Liver (tissue), 9 donors: ENCODE measurements around the gene HOXD9. TPM values are rescaled to one million over a fixed set of nuclear protein-coding genes. Genes with fewer than 3 reads are reported as not detected.

ENCODE experiments used
- DNase-seq: peaks from one replicate; pipeline ENCODE4 v3.0.0-alpha.2; 2017; ENCODE audit warnings: low spot score
- H3K27ac ChIP-seq, 2 donors: one replicate each; pipeline ENCODE4 v1.7.0; 2013; ENCODE audit warnings: inconsistent platforms in 2 of 2, low read length in 2 of 2, control low read depth in 1 of 2, low read depth in 1 of 2, mild to moderate bottlenecking in 1 of 2
- H3K27me3 ChIP-seq, 4 donors: one replicate each; pipeline versions ENCODE4 v1.6.1 to v1.7.0; 2013; ENCODE audit warnings: low read length in 3 of 4, inconsistent platforms in 1 of 4, mild to moderate bottlenecking in 1 of 4, moderate library complexity in 1 of 4; ENCODE audit not compliant: control insufficient read depth in 4 of 4, insufficient read depth in 4 of 4
- H3K36me3 ChIP-seq, 4 donors: one replicate each; pipeline versions ENCODE4 v1.6.1 to v1.7.0; 2013; ENCODE audit warnings: low read length in 3 of 4, mild to moderate bottlenecking in 3 of 4, low read depth in 1 of 4, moderate library complexity in 1 of 4; ENCODE audit not compliant: control insufficient read depth in 4 of 4, insufficient read depth in 3 of 4
- H3K4me1 ChIP-seq, 4 donors: one replicate each; pipeline versions ENCODE4 v1.6.1 to v1.7.0; 2013; ENCODE audit warnings: low read length in 3 of 4, mild to moderate bottlenecking in 3 of 4, moderate library complexity in 1 of 4; ENCODE audit not compliant: control insufficient read depth in 4 of 4, insufficient read depth in 4 of 4
- H3K4me3 ChIP-seq, 3 donors: one replicate each; pipeline versions ENCODE4 v1.6.1 to v1.7.0; 2013; ENCODE audit warnings: low read length in 3 of 3, control low read depth in 1 of 3, low read depth in 1 of 3, mild to moderate bottlenecking in 1 of 3
- H3K9ac ChIP-seq, 2 donors: one replicate each; pipeline ENCODE4 v1.7.0; 2013; ENCODE audit warnings: low read length in 2 of 2, mild to moderate bottlenecking in 2 of 2, moderate library complexity in 2 of 2, control low read depth in 1 of 2, low read depth in 1 of 2
- H3K9me3 ChIP-seq, 4 donors: one replicate each; pipeline versions ENCODE4 v1.6.1 to v1.7.0; 2013; ENCODE audit warnings: low read length in 3 of 4; ENCODE audit not compliant: control insufficient read depth in 4 of 4
- CTCF ChIP-seq: fragments of 150-350 bp; IDR thresholded peaks from 2 replicates; pipeline ENCODE4 v1.5.1; 2017; ENCODE audit warnings: improper control_type of control experiment, low read depth, low read length; ENCODE audit not compliant: missing input control
- EGR1 ChIP-seq, 2 donors: IDR thresholded peaks; 2 replicates each; pipeline ENCODE4 v1.6.1; 2016 to 2018; ENCODE audit warnings: antibody characterized with exemption in 2 of 2, low read depth in 2 of 2
- FOXA1 ChIP-seq: IDR thresholded peaks from 2 replicates; pipeline ENCODE4 v1.6.1; 2016; ENCODE audit warnings: antibody characterized with exemption
- FOXA2 ChIP-seq: IDR thresholded peaks from 2 replicates; pipeline ENCODE4 v1.6.1; 2016; ENCODE audit warnings: antibody characterized with exemption
- GABPA ChIP-seq, 2 donors: IDR thresholded peaks in 1 of 2; conservative IDR thresholded peaks in 1 of 2; 2 replicates each; pipeline ENCODE4 v1.6.1; 2016; ENCODE audit warnings: antibody characterized with exemption in 2 of 2, mild to moderate bottlenecking in 1 of 2, moderate library complexity in 1 of 2
- HNF4A ChIP-seq, 2 donors: conservative IDR thresholded peaks; 2 replicates each; pipeline ENCODE4 v1.6.1; 2016; ENCODE audit warnings: antibody characterized with exemption in 2 of 2, mild to moderate bottlenecking in 2 of 2
- HNF4G ChIP-seq: IDR thresholded peaks from 2 replicates; pipeline ENCODE4 v1.6.1; 2016; ENCODE audit warnings: antibody characterized with exemption
- JUND ChIP-seq, 2 donors: IDR thresholded peaks; 2 replicates each; pipeline ENCODE4 v1.6.1; 2016; ENCODE audit warnings: antibody characterized with exemption in 2 of 2
- MAX ChIP-seq: IDR thresholded peaks from 2 replicates; pipeline ENCODE4 v1.6.1; 2016; ENCODE audit warnings: antibody characterized with exemption
- NR2F2 ChIP-seq: IDR thresholded peaks from 2 replicates; pipeline ENCODE4 v1.6.1; 2016; ENCODE audit warnings: antibody characterized with exemption
- RAD21 ChIP-seq, 2 donors: IDR thresholded peaks; 2 replicates each; pipeline ENCODE4 v1.6.1; 2016; ENCODE audit warnings: antibody characterized with exemption in 2 of 2, mild to moderate bottlenecking in 2 of 2
- REST ChIP-seq: IDR thresholded peaks from 2 replicates; pipeline ENCODE4 v1.6.1; 2016; ENCODE audit warnings: antibody characterized with exemption, mild to moderate bottlenecking
- RXRA ChIP-seq, 2 donors: IDR thresholded peaks; 2 replicates each; pipeline ENCODE4 v1.6.1; 2017 to 2018; ENCODE audit warnings: antibody characterized with exemption in 2 of 2, mild to moderate bottlenecking in 1 of 2
- SP1 ChIP-seq: IDR thresholded peaks from 2 replicates; pipeline ENCODE4 v1.6.1; 2018; ENCODE audit warnings: antibody characterized with exemption, mild to moderate bottlenecking
- TAF1 ChIP-seq: conservative IDR thresholded peaks from 2 replicates; pipeline ENCODE4 v1.6.1; 2016; ENCODE audit warnings: antibody characterized with exemption, mild to moderate bottlenecking
- YY1 ChIP-seq: IDR thresholded peaks from 2 replicates; pipeline ENCODE4 v1.6.1; 2016; ENCODE audit warnings: antibody characterized with exemption, mild to moderate bottlenecking
- ZBTB33 ChIP-seq: IDR thresholded peaks from 2 replicates; pipeline ENCODE4 v1.6.1; 2016; ENCODE audit warnings: antibody characterized with exemption
- WGBS: extraction: QIAGEN DNeasy Blood & Tissue Kit; methylation state at CpG from one replicate; pipeline ENCODE4 v1.1.7; 2013; 5-methylcytosine and 5-hydroxymethylcytosine counted together
- polyA plus RNA-seq, 2 donors: library from polyadenylated mRNA; stranded (reverse) in 1 of 2; unstranded in 1 of 2; fragments of 200-250 nt in 1 of 2; fragments of >200 nt in 1 of 2; fragmentation: Nextera tagmentation in 1 of 2; extraction: Ambion mirVana in 1 of 2; gene quantifications; one replicate each; pipeline versions ENCODE4 v1.2.1 to v1.2.3, GENCODE V29; 2013 to 2015
- total RNA-seq, 2 donors: library from RNA; depleted of rRNA; stranded (reverse); fragments of >200 nt; gene quantifications; one replicate each; pipeline ENCODE4 v1.2.3, GENCODE V29; 2014
- donor health status: healthy.
- donor health status: healthy.
- donor health status: healthy.
- donor health status: healthy.
- donor health status: healthy.

HOXD9 gene
- total and polyA plus RNA-seq, 4 donors: 0.07 TPM; not detected in 3

- no peak for TF ChIP-seq RXRA (IDR thresholded peaks at IDR 0.05)
- no peak for TF ChIP-seq RAD21 (IDR thresholded peaks at IDR 0.05)
- no peak for TF ChIP-seq REST
These were observed 33.0 kb downstream of the HOXD9 start (continued) for GRCh38 chr2:176155356-176156044.

- 17% methylated on average over 8 of the region's 8 CpGs for WGBS
- H3K9me3 ChIP-seq: peaks cover 0 to 4% (median 0%) of the 10 kb centered on the region in 4 donors
- peaks cover 10 to 35% (median 26%) of the 10 kb centered on the region in 4 donors for H3K27me3 ChIP-seq
- TF ChIP-seq SP1: no peak
- no peak for TF ChIP-seq CTCF
- TF ChIP-seq MAX: no peak
- TF ChIP-seq GABPA (IDR thresholded peaks at IDR 0.05 in 1 of 2, conservative IDR thresholded peaks at IDR 0.05 in 1 of 2): no peak
- TF ChIP-seq JUND (IDR thresholded peaks at IDR 0.05): no peak
- TF ChIP-seq REST: no peak
- TF ChIP-seq FOXA2: no peak
- no peak for TF ChIP-seq FOXA1
- TF ChIP-seq EGR1 (IDR thresholded peaks at IDR 0.05; ENCODE audit: low read depth in 2 of 2): no peak
- TF ChIP-seq HNF4A (conservative IDR thresholded peaks at IDR 0.05): no peak
- TF ChIP-seq TAF1: no peak
- no peak for TF ChIP-seq YY1
- no peak for TF ChIP-seq NR2F2
- no peak for TF ChIP-seq RAD21 (IDR thresholded peaks at IDR 0.05)
- TF ChIP-seq RXRA (IDR thresholded peaks at IDR 0.05): no peak
- TF ChIP-seq HNF4G: no peak
- TF ChIP-seq ZBTB33: no peak
- H3K4me1 ChIP-seq: peaks cover 6 to 16% (median 11%) of the 10 kb centered on the region in 4 donors
- no peak overlapping the region for H3K4me3 ChIP-seq
- no peak overlapping the region for H3K9ac ChIP-seq
- DNase-seq: no peak
- H3K27ac ChIP-seq: no peak overlapping the region
- no peaks in the 10 kb centered on the region for H3K36me3 ChIP-seq
These were observed 33.8 kb downstream of the HOXD9 start for GRCh38 chr2:176156301-176156806.
